B cell (primary cell): ENCODE measurements around the gene PHF20. TPM values are rescaled to one million over a fixed set of nuclear protein-coding genes. Genes with fewer than 3 reads are reported as not detected.

Experiments
- ATAC-seq: fragments of 200-7000 bp; cut with Tn5 transposase; one replicate; pipeline ENCODE4 v1.10.0; 2021; ENCODE audit warnings: low read depth, mild to moderate bottlenecking, moderate number of reproducible peaks, moderate library complexity
- CTCF ChIA-PET: fragments of 350-600 bp; sonication (Branson Sonifier 250); formaldehyde crosslinking; loops from one replicate; lab custom pipeline; 2021; ENCODE audit warnings: antibody characterized with exemption, inconsistent platforms; lab: Charles Lee
- POLR2A ChIA-PET: fragments of 350-600 bp; sonication (Branson Sonifier 250); formaldehyde crosslinking; loops from one replicate; lab custom pipeline; 2021; ENCODE audit warnings: antibody characterized with exemption; lab: Charles Lee
- DNase-seq: peaks from one replicate; pipeline ENCODE4 v3.0.0; 2013
- H2AFZ ChIP-seq: 2 replicates; pipeline ENCODE4 v1.6.1; 2012; ENCODE audit warnings: mild to moderate bottlenecking, low read depth, low read length; ENCODE audit not compliant: insufficient read depth, poor library complexity, severe bottlenecking
- H3K27ac ChIP-seq, 2 donors: 1 replicate in 1 of 2; 2 replicates in 1 of 2; pipeline ENCODE4 v1.5.1; 2012 to 2013; ENCODE audit warnings: low read length in 2 of 2, mild to moderate bottlenecking in 2 of 2, moderate library complexity in 1 of 2
- H3K27me3 ChIP-seq, 4 experiments: fragments of 200-600 bp in 1 of 4; sonication (generic) in 1 of 4; replicated peaks in 1 of 4; 1 replicate in 2 of 4; 2 replicates in 2 of 4; pipeline versions ENCODE4 v1.6.1 to v1.7.0; 2013 to 2016; ENCODE audit warnings: low read length in 3 of 4, mild to moderate bottlenecking in 2 of 4, mixed read lengths in 1 of 4, moderate library complexity in 1 of 4; ENCODE audit not compliant: insufficient read depth in 4 of 4, control insufficient read depth in 3 of 4; ENCODE audit errors: control extremely low read depth in 1 of 4
- H3K36me3 ChIP-seq, 2 experiments: replicated peaks in 1 of 2; 1 replicate in 1 of 2; 2 replicates in 1 of 2; pipeline versions ENCODE4 v1.6.1 to v1.7.1; 2013; ENCODE audit warnings: low read length in 1 of 2; ENCODE audit not compliant: insufficient read depth in 2 of 2, control insufficient read depth in 1 of 2; ENCODE audit errors: control extremely low read depth in 1 of 2, extremely low read depth in 1 of 2
- H3K4me1 ChIP-seq, 2 donors: fragments of 200-600 bp in 1 of 2; sonication (generic) in 1 of 2; 1 replicate in 1 of 2; 2 replicates in 1 of 2; pipeline versions ENCODE4 v1.5.1 to v1.6.1; 2013 to 2017; ENCODE audit warnings: low read length in 2 of 2; ENCODE audit not compliant: control insufficient read depth in 2 of 2, insufficient read depth in 2 of 2
- H3K4me2 ChIP-seq: replicated peaks from 2 replicates; pipeline ENCODE3; 2012; ENCODE audit warnings: mild to moderate bottlenecking, low read depth, low read length; ENCODE audit not compliant: poor library complexity, severe bottlenecking
- H3K4me3 ChIP-seq, 5 experiments: fragments of 200-600 bp in 1 of 5; sonication (generic) in 1 of 5; 1 replicate in 3 of 5; 2 replicates in 2 of 5; pipeline versions ENCODE4 v1.5.1 to v1.7.0; 2011 to 2016; ENCODE audit warnings: low read length in 4 of 5, mild to moderate bottlenecking in 4 of 5, low read depth in 2 of 5, control low read depth in 1 of 5, moderate library complexity in 1 of 5; ENCODE audit not compliant: insufficient read depth in 1 of 5; ENCODE audit errors: control extremely low read depth in 1 of 5, extremely low read depth in 1 of 5
- H3K79me2 ChIP-seq: fragments of 200-600 bp; sonication (generic); one replicate; pipeline ENCODE4 v1.6.0; 2016; ENCODE audit warnings: low read length; ENCODE audit not compliant: control insufficient read depth, insufficient read depth
- H3K9ac ChIP-seq: fragments of 200-600 bp; sonication (generic); 2 replicates; pipeline ENCODE4 v1.6.1; 2017; ENCODE audit warnings: mild to moderate bottlenecking, low read length, moderate library complexity
- H3K9me3 ChIP-seq, 3 donors: one replicate each; pipeline versions ENCODE4 v1.6.1 to v1.7.1; 2013; ENCODE audit warnings: low read length in 2 of 3; ENCODE audit not compliant: control insufficient read depth in 2 of 3, insufficient read depth in 1 of 3; ENCODE audit errors: control extremely low read depth in 1 of 3
- H4K20me1 ChIP-seq: 2 replicates; pipeline ENCODE4 v1.6.0; 2012; ENCODE audit warnings: mild to moderate bottlenecking, low read length; ENCODE audit not compliant: insufficient read depth, control insufficient read depth, poor library complexity, severe bottlenecking
- H3K27ac Mint-ChIP-seq: one replicate; pipeline ENCODE4 v1.8.0; 2021; ENCODE audit warnings: mixed read lengths
- H3K27me3 Mint-ChIP-seq: one replicate; pipeline ENCODE4 v1.8.0; 2021; ENCODE audit warnings: mixed read lengths
- H3K4me1 Mint-ChIP-seq: one replicate; pipeline ENCODE4 v1.8.0; 2021; ENCODE audit warnings: mixed read lengths
- H3K4me3 Mint-ChIP-seq: one replicate; pipeline ENCODE4 v1.8.0; 2021; ENCODE audit warnings: mixed read lengths
- H3K9me3 Mint-ChIP-seq: one replicate; pipeline ENCODE4 v1.8.0; 2022; ENCODE audit warnings: mixed read lengths; ENCODE audit not compliant: insufficient read depth
- CTCF ChIP-seq: fragments of 200-600 bp; IDR thresholded peaks from one replicate; pipeline ENCODE4 v1.8.0; 2022; ENCODE audit warnings: antibody characterized with exemption, mild to moderate bottlenecking
- EZH2 ChIP-seq: IDR thresholded peaks from 2 replicates; pipeline ENCODE4 v1.6.1; 2012; ENCODE audit warnings: borderline replicate concordance, low read depth, mild to moderate bottlenecking, moderate library complexity, low read length; ENCODE audit not compliant: insufficient read depth, poor library complexity, severe bottlenecking
- WGBS: methylation state at CpG from one replicate; pipeline ENCODE4 v1.1.5; 2013; ENCODE audit warnings: missing lambda C conversion rate; ENCODE audit not compliant: insufficient coverage; 5-methylcytosine and 5-hydroxymethylcytosine counted together
- intact Hi-C: fragments of 100-400 bp; cut with micrococcal nuclease; formaldehyde crosslinking; loops from one replicate; pipeline ENCODE4 v1.10.0; 2022
- polyA plus RNA-seq: library from polyadenylated mRNA; depleted of rRNA; stranded (reverse); fragments of >200 nt; gene quantifications from 2 replicates; pipeline ENCODE4 v1.2.3, GENCODE V29; 2012
- total RNA-seq, 2 donors: library from RNA; stranded (reverse); fragments of 120-200 nt in 1 of 2; gene quantifications; 1 replicate in 1 of 2; 2 replicates in 1 of 2; pipeline versions ENCODE4 v1.2.3 to v1.2.4, GENCODE V29; 2013 to 2022

The PHF20 gene
- total and polyA plus RNA-seq, 2 donors (not counting 1 experiment from before 2014, with no cell fraction given): 53.6 to 92.3 TPM

- Histone ChIP-seq H3K79me2 (peaks cover 79% of the 10 kb centered on the region), H3K9ac (no peak overlapping the region), H3K4me2 (no peak overlapping the region), H3K4me3 (no peak overlapping the region), H4K20me1 (peaks cover 15% of the 10 kb centered on the region), H3K9me3 (no peaks in the 10 kb centered on the region), H3K4me1 (no peaks in the 10 kb centered on the region), H3K27ac (no peak overlapping the region), H3K27me3 (no peaks in the 10 kb centered on the region), H3K36me3 (peaks cover 2 to 44% of the 10 kb centered on the region in 2 experiments), H2AFZ (no peak overlapping the region)
- no peak overlapping the region for H3K4me3 Mint-ChIP-seq
- ChIA-PET CTCF (no interaction called here), POLR2A (interaction anchor here (0.7 kb wide), 1 partner anchor 16 kb away, joined by 9 read pairs; no protein-coding TSS in a partner anchor)
- H3K9me3 Mint-ChIP-seq: no peaks in the 10 kb centered on the region
- no peaks in the 10 kb centered on the region for H3K27me3 Mint-ChIP-seq
- no peak for ATAC-seq
- WGBS: no CpG with 5 or more reads among the region's 2 CpGs
- no peak for TF ChIP-seq EZH2
- no peak for TF ChIP-seq CTCF
- DNase-seq: no peak
- intact Hi-C loops: no loop called here
- H3K27ac Mint-ChIP-seq: no peak overlapping the region
- peaks cover 5% of the 10 kb centered on the region for H3K4me1 Mint-ChIP-seq
Measured at GRCh38 chr20:35807877-35808276, 36.1 kb downstream of the PHF20 start.

GRCh38 chr20:35820715-35821114 is 48.9 kb downstream of the PHF20 start:
- peaks cover 35% of the 10 kb centered on the region for H4K20me1 ChIP-seq
- CTCF ChIA-PET: no interaction called here
- peaks cover 88% of the 10 kb centered on the region for H3K79me2 ChIP-seq
- POLR2A ChIA-PET: no interaction called here
- no peak for DNase-seq
- 97% methylated on average over 2 of the region's 2 CpGs for WGBS
- H3K9ac ChIP-seq: no peak overlapping the region
- Mint-ChIP-seq H3K9me3 (no peaks in the 10 kb centered on the region), H3K4me1 (peaks cover 12% of the 10 kb centered on the region), H3K27ac (no peak overlapping the region), H3K27me3 (no peaks in the 10 kb centered on the region), H3K4me3 (no peak overlapping the region)
- H3K27me3 ChIP-seq: no peaks in the 10 kb centered on the region
- no peaks in the 10 kb centered on the region for H3K4me1 ChIP-seq
- intact Hi-C loops: no loop called here
- ATAC-seq: no peak
- H3K36me3 ChIP-seq: peaks cover 0 to 21% of the 10 kb centered on the region in 2 experiments
- H2AFZ ChIP-seq: no peak overlapping the region
- H3K9me3 ChIP-seq: no peaks in the 10 kb centered on the region
- no peak for TF ChIP-seq CTCF
- TF ChIP-seq EZH2: no peak
- no peak overlapping the region for H3K27ac ChIP-seq
- H3K4me2 ChIP-seq: no peak overlapping the region
- no peak overlapping the region for H3K4me3 ChIP-seq
